GM12874 (cell line): ENCODE results near the gene KRT79.

Experiments
- TF ChIP-seq, protein P1 (sequence below): IDR thresholded peaks from 2 replicates; pipeline ENCODE4 v1.5.1; 2011; ENCODE audit warnings: low read depth, mild to moderate bottlenecking, control low read depth, low read length, moderate library complexity; ENCODE audit not compliant: insufficient read depth

KRT79 gene

GRCh38 chr12:52822771-52823510 is 11.2 kb downstream of the KRT79 start:
- TF ChIP-seq, protein P1, sequence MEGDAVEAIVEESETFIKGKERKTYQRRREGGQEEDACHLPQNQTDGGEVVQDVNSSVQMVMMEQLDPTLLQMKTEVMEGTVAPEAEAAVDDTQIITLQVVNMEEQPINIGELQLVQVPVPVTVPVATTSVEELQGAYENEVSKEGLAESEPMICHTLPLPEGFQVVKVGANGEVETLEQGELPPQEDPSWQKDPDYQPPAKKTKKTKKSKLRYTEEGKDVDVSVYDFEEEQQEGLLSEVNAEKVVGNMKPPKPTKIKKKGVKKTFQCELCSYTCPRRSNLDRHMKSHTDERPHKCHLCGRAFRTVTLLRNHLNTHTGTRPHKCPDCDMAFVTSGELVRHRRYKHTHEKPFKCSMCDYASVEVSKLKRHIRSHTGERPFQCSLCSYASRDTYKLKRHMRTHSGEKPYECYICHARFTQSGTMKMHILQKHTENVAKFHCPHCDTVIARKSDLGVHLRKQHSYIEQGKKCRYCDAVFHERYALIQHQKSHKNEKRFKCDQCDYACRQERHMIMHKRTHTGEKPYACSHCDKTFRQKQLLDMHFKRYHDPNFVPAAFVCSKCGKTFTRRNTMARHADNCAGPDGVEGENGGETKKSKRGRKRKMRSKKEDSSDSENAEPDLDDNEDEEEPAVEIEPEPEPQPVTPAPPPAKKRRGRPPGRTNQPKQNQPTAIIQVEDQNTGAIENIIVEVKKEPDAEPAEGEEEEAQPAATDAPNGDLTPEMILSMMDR = no peak

DNA sequence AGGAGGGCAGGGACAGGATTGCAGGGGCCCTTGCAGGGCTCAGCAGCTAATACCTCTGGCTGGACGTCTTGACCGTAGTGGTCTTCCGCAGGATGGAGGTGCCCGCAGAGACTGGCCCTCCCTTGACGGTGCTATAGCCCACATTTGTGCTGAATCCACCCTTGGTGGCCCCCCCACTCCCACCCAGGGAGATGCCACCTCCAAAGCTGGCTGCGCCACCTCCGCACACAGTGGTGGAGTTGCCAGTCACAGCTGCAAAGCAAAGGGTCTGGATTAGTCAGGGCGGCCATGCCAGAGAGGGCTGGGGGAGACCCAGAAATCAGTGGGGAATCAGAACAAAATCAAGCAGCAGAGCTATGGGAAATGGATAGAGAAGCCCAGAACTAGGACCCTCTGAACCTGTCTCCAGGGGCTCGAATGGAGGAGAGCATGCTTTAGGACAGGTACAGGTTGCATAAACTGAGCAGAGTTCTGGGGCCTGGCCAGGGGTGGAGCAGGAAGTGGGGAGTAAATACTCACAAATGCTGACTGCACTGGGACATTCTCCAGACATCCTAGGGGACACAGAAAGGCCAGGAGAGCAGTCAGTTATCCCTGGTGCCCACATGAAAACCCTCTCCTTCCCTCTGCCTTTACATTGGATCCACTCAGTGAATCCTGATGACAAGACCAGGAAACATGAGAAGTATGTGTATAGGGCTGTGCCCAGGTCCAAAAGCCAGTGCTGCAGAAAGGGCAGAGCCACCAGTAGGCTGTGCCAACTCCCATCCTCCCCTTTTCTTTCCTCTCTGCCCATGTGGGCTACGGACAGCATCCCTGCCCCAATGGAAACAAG is 12.1 kb downstream of the KRT79 start:
- TF ChIP-seq, protein P1 = no peak

DNA sequence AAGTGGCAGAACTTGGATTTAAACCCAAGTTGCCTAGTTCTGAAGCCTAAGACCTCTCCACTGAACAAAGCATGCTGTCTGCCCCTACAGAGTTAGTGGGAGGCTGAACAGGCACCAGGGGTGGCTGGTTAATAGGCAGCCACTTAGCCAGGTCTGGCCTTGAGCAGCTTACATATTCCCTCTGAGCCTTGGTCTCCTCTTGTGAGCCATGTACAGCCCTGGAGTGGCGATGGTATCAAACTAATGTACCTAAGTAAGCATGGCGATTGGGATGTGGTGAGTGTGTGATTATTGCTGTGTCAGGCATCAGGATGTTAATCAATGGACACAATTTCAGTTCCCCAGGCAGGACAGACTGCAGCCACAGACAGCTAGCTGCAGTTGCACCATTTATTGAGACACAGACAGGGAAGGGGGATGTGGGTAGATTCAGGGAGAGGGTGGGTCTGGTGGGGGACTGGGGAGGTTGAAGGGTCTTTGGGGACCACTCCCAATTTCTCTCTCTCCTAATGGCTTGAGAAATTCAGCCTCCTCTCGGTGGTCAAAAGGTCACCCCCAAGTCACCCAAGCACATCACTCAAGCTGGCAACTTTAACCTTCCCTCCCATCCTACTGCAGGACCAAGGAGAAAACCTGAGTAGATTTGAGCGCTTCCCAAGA is 12.9 kb downstream of the KRT79 start:
- TF ChIP-seq, protein P1 = no peak

DNA sequence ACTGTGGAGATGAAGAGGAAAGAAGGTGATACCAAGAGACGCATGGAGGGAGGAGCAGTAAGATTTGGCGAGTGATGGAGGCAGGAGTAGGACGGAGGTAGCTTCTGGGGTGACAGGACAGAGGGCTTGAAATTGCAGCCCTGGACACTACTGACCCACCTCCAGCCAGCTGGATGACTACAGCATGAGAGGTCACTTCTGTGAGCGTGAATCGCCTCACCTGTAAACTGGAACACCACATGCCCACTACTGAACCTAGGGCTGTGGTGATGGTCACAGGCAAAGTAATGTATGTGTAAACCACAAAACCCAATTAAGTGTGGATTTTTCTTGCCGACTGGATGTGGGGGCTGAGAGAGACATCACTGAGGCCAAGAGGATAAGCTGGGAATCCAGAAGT is 13.6 kb downstream of the KRT79 start:
- TF ChIP-seq, protein P1 = no peak

DNA sequence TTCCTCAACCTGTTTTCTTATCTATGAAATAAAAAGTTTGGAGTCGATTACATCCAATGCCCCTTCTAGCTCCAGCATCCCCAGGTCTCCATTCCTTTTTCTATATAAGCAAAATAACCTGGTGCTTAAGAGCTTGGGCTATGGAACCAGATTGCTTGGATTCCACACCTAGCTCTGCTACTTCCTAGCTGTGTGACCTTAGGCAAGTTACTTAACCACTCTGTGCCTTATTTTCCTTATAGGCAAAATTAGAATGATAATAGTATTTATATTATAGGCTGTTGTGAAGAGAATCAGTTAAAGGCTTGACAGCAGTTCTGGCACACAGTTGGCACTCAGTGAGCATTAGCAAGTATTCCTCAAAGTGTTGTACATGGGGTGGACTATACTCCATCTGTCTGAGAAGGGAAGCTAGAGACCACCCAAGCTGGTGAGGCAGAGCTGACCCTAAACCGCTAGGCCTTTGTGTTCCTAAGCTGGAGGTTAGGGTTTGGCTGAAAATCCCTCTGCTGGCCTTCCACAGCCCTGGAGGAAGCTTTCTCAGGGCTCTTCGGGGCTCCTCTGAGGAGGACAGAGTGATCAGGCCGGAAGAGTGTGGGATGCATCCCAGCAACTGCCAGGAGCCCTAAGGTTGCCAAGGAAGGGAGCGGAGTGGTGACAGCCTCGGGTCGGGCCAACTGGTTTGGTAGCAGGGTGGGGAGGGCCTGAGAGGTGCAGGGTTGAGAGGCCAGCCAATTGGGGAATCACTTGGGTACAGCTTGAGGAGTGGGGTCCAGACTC is 14.2 kb downstream of the KRT79 start:
- TF ChIP-seq, protein P1 = no peak

- TF ChIP-seq, protein P1 = no peak
These were observed 15.2 kb downstream of the KRT79 start for GRCh38 chr12:52818887-52819420.
